NCI-H748 (cell line): ENCODE data around the gene PLCL1.
"Not testable (repeated sequence)": the region's sequence is repeated elsewhere in the genome, so short reads cannot be mapped to it uniquely, and the experiment has no call there.

ENCODE experiments used
- DNase-seq: peaks from one replicate; lab custom pipeline; 2025; ENCODE audit not compliant: unreplicated experiment; lab: John Stamatoyannopoulos, UW

Gene PLCL1

GRCh38 chr2:198162276-198162675 lies 357.9 kb downstream of the PLCL1 start:
- DNase-seq = no peak

- DNase-seq = no peak
Measured at GRCh38 chr2:198164843-198165242, 360.4 kb downstream of the PLCL1 start.

GRCh38 chr2:198165289-198165688 lies 360.9 kb downstream of the PLCL1 start:
- DNase-seq = no peak

- DNase-seq = no peak
Measured at GRCh38 chr2:198167346-198167745, 363.0 kb downstream of the PLCL1 start.

GRCh38 chr2:198168651-198169050 lies 364.3 kb downstream of the PLCL1 start:
- DNase-seq = no peak

- no peak for DNase-seq
Measured at GRCh38 chr2:198173242-198173641, 368.8 kb downstream of the PLCL1 start.

- no peak for DNase-seq
Measured at GRCh38 chr2:198173864-198174263, 369.5 kb downstream of the PLCL1 start.

- DNase-seq = no peak
Measured at GRCh38 chr2:198175271-198175670, 370.9 kb downstream of the PLCL1 start.

- no peak for DNase-seq
Measured at GRCh38 chr2:198177040-198177439, 372.6 kb downstream of the PLCL1 start.

- no peak for DNase-seq
Measured at GRCh38 chr2:198178766-198179165, 374.4 kb downstream of the PLCL1 start.

- no peak for DNase-seq
Measured at GRCh38 chr2:198186257-198186656, 381.9 kb downstream of the PLCL1 start.

GRCh38 chr2:198187841-198188240 lies 383.4 kb downstream of the PLCL1 start:
- DNase-seq = no peak

GRCh38 chr2:198188982-198189381 lies 384.6 kb downstream of the PLCL1 start:
- no peak for DNase-seq

GRCh38 chr2:198191651-198192050 lies 387.3 kb downstream of the PLCL1 start:
- no peak for DNase-seq

- not testable (repeated sequence) for DNase-seq
Measured at GRCh38 chr2:198196556-198196955, 392.2 kb downstream of the PLCL1 start.
